DMS53 (cell line): ENCODE results near the gene NTNG2.
A peak's percentile ranks its signal among the peaks of the same experiment; 100 is the strongest.
"Not testable (repeated sequence)": the region's sequence is repeated elsewhere in the genome, so short reads cannot be mapped to it uniquely, and the experiment has no call there.

Experiments
- DNase-seq: peaks from one replicate; lab custom pipeline; 2025; lab: John Stamatoyannopoulos, UW

Gene NTNG2

DNA sequence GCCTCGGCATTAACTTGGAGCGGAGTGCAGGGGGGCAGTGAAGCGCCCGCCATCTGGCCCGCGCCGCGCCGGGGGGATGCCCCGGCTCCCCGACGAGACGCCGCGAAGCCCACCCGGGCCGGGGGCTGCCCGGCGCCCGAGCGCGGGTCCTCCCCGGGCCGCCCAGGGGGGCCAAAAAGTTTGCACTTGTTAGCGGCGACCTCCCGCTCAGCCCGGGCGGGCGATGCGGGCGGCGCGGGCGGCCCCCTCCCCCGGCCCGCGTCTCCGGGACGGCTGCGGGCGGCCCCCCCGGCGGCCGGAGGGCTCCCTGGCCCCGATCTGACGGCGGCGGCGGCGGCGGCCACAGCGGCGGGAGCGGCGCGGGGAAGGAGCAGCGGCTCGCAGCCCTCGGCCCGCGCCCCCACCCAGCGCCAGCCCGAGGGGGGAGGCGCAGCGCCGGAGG is at the start of gene NTNG2:
TSS of gene NTNG2 (plus strand) at position 316 of the 442 bp plus-strand sequence. CDS start 4,774 bp downstream, outside the sequence.
- no peak for DNase-seq

DNA sequence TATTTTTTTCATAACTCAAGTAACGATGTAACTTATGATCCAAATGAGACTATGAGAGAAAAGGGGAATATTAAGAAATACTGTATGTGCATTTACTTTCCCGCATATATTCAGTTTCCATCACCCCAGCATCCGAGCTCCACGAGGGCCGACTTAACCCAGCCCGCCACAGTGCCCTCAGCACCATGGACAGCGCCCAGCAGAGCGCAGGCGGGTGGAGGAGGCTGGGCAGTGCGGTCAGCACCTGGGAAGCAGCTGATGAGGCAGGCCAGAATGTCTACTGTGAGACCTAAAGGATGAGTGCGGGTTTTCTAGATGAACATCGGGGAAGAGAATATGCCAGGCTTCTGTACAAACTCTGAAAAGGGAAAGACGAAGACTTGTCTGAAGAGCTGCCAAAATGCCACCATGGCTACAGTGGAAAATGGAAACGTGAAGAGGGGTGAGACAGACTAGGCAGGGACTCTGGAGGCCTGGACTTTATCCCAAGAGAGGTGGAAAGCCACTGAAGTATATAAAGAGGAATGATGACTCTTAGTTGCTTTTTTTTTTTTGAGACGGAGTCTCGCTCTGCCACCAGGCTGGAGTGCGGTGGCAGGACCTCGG is 47.7 kb upstream of the NTNG2 start:
- DNase-seq: peak; percentile 18

- peak; percentile 9 for DNase-seq
Measured at GRCh38 chr9:132116583-132116982, 45.3 kb upstream of the NTNG2 start.

DNA sequence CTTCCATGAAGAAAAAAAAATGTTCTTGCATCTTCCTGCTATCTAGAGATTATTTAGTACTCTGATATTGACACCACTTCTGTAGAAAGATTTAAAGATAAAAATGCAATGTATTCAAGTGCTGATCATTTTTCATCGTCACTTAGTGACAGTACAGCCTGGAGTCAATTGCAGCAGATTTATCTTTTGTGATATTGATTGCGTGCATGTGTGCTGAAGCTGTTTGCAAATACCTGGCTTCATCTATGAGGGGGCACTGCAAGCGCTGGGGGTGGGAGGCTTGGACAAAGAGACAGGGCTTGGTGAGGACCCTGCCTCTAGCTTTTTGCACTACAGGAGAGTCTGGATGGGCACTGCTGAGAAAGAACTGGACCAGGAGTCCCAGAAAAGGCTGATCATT is 44.2 kb upstream of the NTNG2 start:
- DNase-seq: no peak

- DNase-seq: no peak
Measured at GRCh38 chr9:132121021-132121420, 40.8 kb upstream of the NTNG2 start.

DNA sequence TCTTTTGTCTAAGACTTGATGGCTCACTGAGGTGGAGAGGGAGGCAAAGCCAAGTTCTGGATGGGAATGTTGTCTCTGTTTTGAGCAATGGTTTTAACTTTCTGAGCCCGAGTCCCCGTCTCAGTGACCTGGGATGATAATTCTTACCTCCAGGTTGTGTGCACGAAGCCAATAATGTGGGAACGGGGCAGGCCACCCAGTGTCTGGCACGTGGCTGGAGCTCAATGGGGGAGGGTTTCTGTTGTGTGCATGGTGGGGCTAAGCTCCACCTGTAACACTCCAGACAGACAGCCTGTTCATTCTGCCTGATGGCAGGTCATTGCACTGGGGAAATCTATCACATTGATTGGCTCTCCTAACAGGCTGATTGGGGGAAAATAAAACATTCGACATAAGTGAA is 37.1 kb upstream of the NTNG2 start:
- no peak for DNase-seq

DNA sequence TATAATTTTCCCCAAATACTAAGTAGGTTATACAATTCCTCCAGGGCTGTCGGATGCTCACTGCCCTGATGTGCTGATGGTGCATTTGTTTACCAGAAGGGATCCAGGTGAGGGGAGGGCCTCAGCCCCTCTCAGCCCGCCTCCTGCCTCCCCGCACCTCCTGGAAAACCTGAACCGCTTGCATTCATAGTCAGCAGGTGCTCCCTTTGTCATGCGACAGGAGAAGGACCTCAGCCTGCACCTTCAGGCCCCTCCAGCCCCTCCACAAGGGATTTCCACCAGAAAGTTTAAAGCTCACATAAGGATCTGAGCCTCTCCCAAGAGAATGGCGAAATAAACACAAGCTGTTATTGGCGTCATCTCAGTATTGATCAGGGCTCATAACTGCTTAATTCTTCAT is 36.5 kb upstream of the NTNG2 start:
- no peak for DNase-seq

GRCh38 chr9:132125944-132126679 is 35.7 kb upstream of the NTNG2 start:
- DNase-seq: no peak

GRCh38 chr9:132126680-132127236 is 35.1 kb upstream of the NTNG2 start:
- DNase-seq: no peak

- no peak for DNase-seq
Measured at GRCh38 chr9:132127888-132128534, 33.8 kb upstream of the NTNG2 start.

GRCh38 chr9:132129535-132129934 is 32.3 kb upstream of the NTNG2 start:
- DNase-seq: no peak

DNA sequence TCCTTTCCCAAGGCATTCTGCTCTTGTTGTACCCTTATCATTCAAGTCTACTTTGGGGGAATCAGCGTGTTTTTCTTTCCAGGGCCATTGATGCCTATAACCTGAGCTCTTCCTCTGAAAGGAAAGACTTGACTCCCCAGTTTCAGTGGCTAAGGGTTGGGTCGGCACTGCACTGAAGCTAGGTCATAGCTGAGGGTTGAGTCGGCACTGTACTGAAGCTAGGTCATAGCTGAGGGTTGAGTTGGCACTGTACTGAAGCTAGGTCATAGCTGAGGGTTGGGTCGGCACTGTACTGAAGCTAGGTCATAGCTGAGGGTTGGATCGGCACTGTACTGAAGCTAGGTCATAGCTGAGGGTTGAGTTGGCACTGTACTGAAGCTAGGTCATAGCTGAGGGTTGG is 27.8 kb upstream of the NTNG2 start:
- not testable (repeated sequence) for DNase-seq

- DNase-seq: no peak
Measured at GRCh38 chr9:132135456-132135855, 26.4 kb upstream of the NTNG2 start.

GRCh38 chr9:132136151-132136780 is 25.6 kb upstream of the NTNG2 start:
- DNase-seq: no peak

GRCh38 chr9:132141344-132141947 is 20.4 kb upstream of the NTNG2 start:
- peak; percentile 69 for DNase-seq

- DNase-seq: peak; percentile 44
Measured at GRCh38 chr9:132141948-132142594, 19.8 kb upstream of the NTNG2 start.

GRCh38 chr9:132142924-132143323 is 18.9 kb upstream of the NTNG2 start:
- no peak for DNase-seq

- DNase-seq: no peak
Measured at GRCh38 chr9:132143359-132143758, 18.5 kb upstream of the NTNG2 start.

GRCh38 chr9:132144708-132145365 is 17.0 kb upstream of the NTNG2 start:
- peak; percentile 45 for DNase-seq

GRCh38 chr9:132146039-132146438 is 15.8 kb upstream of the NTNG2 start:
- no peak for DNase-seq

- no peak for DNase-seq
Measured at GRCh38 chr9:132146575-132146974, 15.3 kb upstream of the NTNG2 start.
